Osteoblast (primary cell): ENCODE measurements around the gene PFDN1. TPM values are rescaled to one million over a fixed set of nuclear protein-coding genes. Genes with fewer than 3 reads are reported as not detected.

ENCODE experiments used
- DNase-seq: peaks from one replicate; pipeline ENCODE4 v3.0.0; 2011; ENCODE audit warnings: low spot score, mixed read lengths; ENCODE audit not compliant: insufficient read length; ENCODE audit errors: missing footprints
- H2AFZ ChIP-seq: 2 replicates; pipeline ENCODE4 v1.6.0; 2011; ENCODE audit warnings: mild to moderate bottlenecking, low read length
- H3K27ac ChIP-seq: 2 replicates; pipeline ENCODE4 v1.5.1; 2011; ENCODE audit warnings: mild to moderate bottlenecking, low read depth, low read length, moderate library complexity
- H3K27me3 ChIP-seq: 2 replicates; pipeline ENCODE4 v1.6.0; 2012; ENCODE audit warnings: mild to moderate bottlenecking, control low read depth, inconsistent platforms, low read length, moderate library complexity; ENCODE audit not compliant: insufficient read depth
- H3K36me3 ChIP-seq: 2 replicates; pipeline ENCODE4 v1.5.1; 2011; ENCODE audit warnings: mild to moderate bottlenecking, low read length, control low read depth, moderate library complexity; ENCODE audit not compliant: insufficient read depth
- H3K4me1 ChIP-seq: 2 replicates; pipeline ENCODE4 v1.5.1; 2011; ENCODE audit warnings: mild to moderate bottlenecking, low read length, control low read depth, moderate library complexity; ENCODE audit not compliant: insufficient read depth
- H3K4me2 ChIP-seq: 2 replicates; pipeline ENCODE4 v1.6.0; 2011; ENCODE audit warnings: mild to moderate bottlenecking, low read length; ENCODE audit not compliant: insufficient read depth
- H3K4me3 ChIP-seq: fragments of 200-600 bp; sonication (generic); 3 replicates; pipeline ENCODE4 v1.5.1; 2012; ENCODE audit warnings: mild to moderate bottlenecking, low read length, inconsistent platforms; ENCODE audit not compliant: insufficient read depth
- H3K79me2 ChIP-seq: 2 replicates; pipeline ENCODE4 v1.6.0; 2012; ENCODE audit warnings: mild to moderate bottlenecking, low read length, control low read depth, inconsistent platforms; ENCODE audit not compliant: insufficient read depth
- H3K9me3 ChIP-seq: 2 replicates; pipeline ENCODE4 v1.5.1; 2011; ENCODE audit warnings: low read depth, low read length, control low read depth
- H4K20me1 ChIP-seq: 2 replicates; pipeline ENCODE4 v1.6.0; 2012; ENCODE audit warnings: mild to moderate bottlenecking, low read length, control low read depth; ENCODE audit not compliant: insufficient read depth
- CTCF ChIP-seq: IDR thresholded peaks from 2 replicates; pipeline ENCODE4 v1.5.1; 2011; ENCODE audit warnings: mild to moderate bottlenecking, low read depth, low read length, moderate library complexity; ENCODE audit errors: extremely low read depth
- total RNA-seq: library from RNA; depleted of rRNA; stranded (reverse); fragments of >200 nt; gene quantifications from 2 replicates; pipeline ENCODE4 v1.2.3, GENCODE V29; 2012

The PFDN1 gene
- total RNA-seq, 1 donor = 65.9 TPM

- no peak overlapping the region for H3K4me3 ChIP-seq
- no peak for DNase-seq
- H3K4me1 ChIP-seq = peaks cover 43% of the 10 kb centered on the region
- peak overlapping the region; percentile 67 for H3K4me2 ChIP-seq
- H4K20me1 ChIP-seq = peaks cover 11% of the 10 kb centered on the region
- no peak overlapping the region for H2AFZ ChIP-seq
- no peak for TF ChIP-seq CTCF
- H3K9me3 ChIP-seq = no peaks in the 10 kb centered on the region
- H3K27ac ChIP-seq = peak overlapping the region; percentile 79
- no peaks in the 10 kb centered on the region for H3K27me3 ChIP-seq
- H3K79me2 ChIP-seq = peaks cover 33% of the 10 kb centered on the region
- H3K36me3 ChIP-seq = no peaks in the 10 kb centered on the region
Observed at GRCh38 chr5:140222416-140222815, 80.5 kb downstream of the PFDN1 start.

GRCh38 chr5:140221697-140222223 is 81.1 kb downstream of the PFDN1 start:
- Histone ChIP-seq H2AFZ (peak overlapping the region; percentile 6), H4K20me1 (peaks cover 12% of the 10 kb centered on the region), H3K4me2 (peak overlapping the region; percentile 67), H3K9me3 (no peaks in the 10 kb centered on the region), H3K4me1 (peaks cover 43% of the 10 kb centered on the region), H3K27ac (peak overlapping the region; percentile 79), H3K4me3 (peak overlapping the region; percentile 41), H3K27me3 (no peaks in the 10 kb centered on the region), H3K36me3 (no peaks in the 10 kb centered on the region), H3K79me2 (peaks cover 32% of the 10 kb centered on the region)
- no peak for TF ChIP-seq CTCF
- DNase-seq = peak; percentile 69

GRCh38 chr5:140220698-140221064 is 82.2 kb downstream of the PFDN1 start:
- peak overlapping the region; percentile 67 for H3K4me2 ChIP-seq
- no peaks in the 10 kb centered on the region for H3K9me3 ChIP-seq
- TF ChIP-seq CTCF = no peak

GRCh38 chr5:140220032-140220697 is 82.7 kb downstream of the PFDN1 start:
- H3K27ac ChIP-seq = peak overlapping the region; percentile 79
- H3K79me2 ChIP-seq = peaks cover 24% of the 10 kb centered on the region
- peaks cover 22% of the 10 kb centered on the region for H4K20me1 ChIP-seq
- no peak overlapping the region for H2AFZ ChIP-seq
- no peaks in the 10 kb centered on the region for H3K36me3 ChIP-seq
- no peak for TF ChIP-seq CTCF
- DNase-seq = peak; percentile 84
- peaks cover 46% of the 10 kb centered on the region for H3K4me1 ChIP-seq
- H3K4me3 ChIP-seq = no peak overlapping the region
- H3K27me3 ChIP-seq = no peaks in the 10 kb centered on the region
- H3K4me2 ChIP-seq = peak overlapping the region; percentile 67
- H3K9me3 ChIP-seq = no peaks in the 10 kb centered on the region

More at GRCh38 chr5:140220698-140221064, 82.2 kb downstream of the PFDN1 start:
- H3K4me1 ChIP-seq = peaks cover 43% of the 10 kb centered on the region
- H3K4me3 ChIP-seq = no peak overlapping the region
- peaks cover 20% of the 10 kb centered on the region for H4K20me1 ChIP-seq
- no peak overlapping the region for H2AFZ ChIP-seq
- no peaks in the 10 kb centered on the region for H3K27me3 ChIP-seq
- H3K79me2 ChIP-seq = peaks cover 29% of the 10 kb centered on the region
- H3K27ac ChIP-seq = peak overlapping the region; percentile 79
- H3K36me3 ChIP-seq = no peaks in the 10 kb centered on the region
- no peak for DNase-seq
